C4-2B (cell line): ENCODE measurements around the gene NEK3.

Source experiments
- H3K27ac ChIP-seq: fragments of 450-650 bp; 2 replicates; pipeline ENCODE4 v1.5.1; 2017
- CTCF ChIP-seq: fragments of 450-650 bp; conservative IDR thresholded peaks from 2 replicates; pipeline ENCODE4 v1.5.1; 2017; ENCODE audit warnings: mild to moderate bottlenecking
- ZFX ChIP-seq: fragments of 450-650 bp; IDR thresholded peaks from 2 replicates; pipeline ENCODE4 v1.6.1; 2017

Gene NEK3

GRCh38 chr13:52156724-52157261, 2.6 kb downstream of the NEK3 start:
- H3K27ac ChIP-seq = no peak overlapping the region
- no peak for TF ChIP-seq CTCF
- no peak for TF ChIP-seq ZFX

- TF ChIP-seq ZFX = no peak
- no peak for TF ChIP-seq CTCF
- no peak overlapping the region for H3K27ac ChIP-seq
Observed at GRCh38 chr13:52155177-52155576, 4.2 kb downstream of the NEK3 start.

- no peak for TF ChIP-seq ZFX
- no peak for TF ChIP-seq CTCF
- H3K27ac ChIP-seq = no peak overlapping the region
Observed at GRCh38 chr13:52147225-52147624, 12.2 kb downstream of the NEK3 start.

- TF ChIP-seq CTCF = no peak
- no peak for TF ChIP-seq ZFX
- H3K27ac ChIP-seq = no peak overlapping the region
Observed at GRCh38 chr13:52141299-52141698, 18.1 kb downstream of the NEK3 start.

GRCh38 chr13:52137489-52137888, 21.9 kb downstream of the NEK3 start:
- H3K27ac ChIP-seq = no peak overlapping the region
- TF ChIP-seq CTCF = no peak
- no peak for TF ChIP-seq ZFX

GRCh38 chr13:52136763-52137162, 22.6 kb downstream of the NEK3 start:
- TF ChIP-seq CTCF (no peak), ZFX (no peak)
- H3K27ac ChIP-seq = no peak overlapping the region

- TF ChIP-seq CTCF (no peak), ZFX (no peak)
Observed at GRCh38 chr13:52130641-52131040, 28.8 kb downstream of the NEK3 start.

More at GRCh38 chr13:52130641-52131040, 28.8 kb downstream of the NEK3 start:
- no peak overlapping the region for H3K27ac ChIP-seq
